ENCODE measurements around the gene GATD1. TPM values are rescaled to one million over a fixed set of nuclear protein-coding genes. Genes with fewer than 3 reads are reported as not detected.

The GATD1 gene
- total RNA-seq, 1 experiment from 2014 or later, result 83.3 TPM

GRCh38 chr11:770642-771616, 6.4 kb downstream of the GATD1 start:
- no TSS peak for BruUV-seq (replicated peaks)
- CTCF ChIA-PET, result no interaction called here
- H3K27ac Mint-ChIP-seq (ENCODE audit: unreplicated experiment), result no peak overlapping the region
- intact Hi-C loops (cut with micrococcal nuclease; ENCODE audit: unreplicated experiment), result no loop called here
- no peak for DNase-seq
- TF ChIP-seq CTCF (IDR thresholded peaks at IDR 0.05; ENCODE audit: unreplicated experiment), result no peak
- H3K4me3 Mint-ChIP-seq (ENCODE audit: low read depth, unreplicated experiment), result no peak overlapping the region
- H3K4me1 Mint-ChIP-seq (ENCODE audit: low read depth, unreplicated experiment), result peaks cover 12% of the 10 kb centered on the region
- no peaks in the 10 kb centered on the region for H3K9me3 Mint-ChIP-seq (ENCODE audit: low read depth, unreplicated experiment)
- peaks cover 65% of the 10 kb centered on the region for H3K36me3 Mint-ChIP-seq (ENCODE audit: insufficient read depth, unreplicated experiment)
- H3K27me3 Mint-ChIP-seq (ENCODE audit: unreplicated experiment), result no peaks in the 10 kb centered on the region

- no peak for DNase-seq
- H3K36me3 Mint-ChIP-seq (ENCODE audit: insufficient read depth, unreplicated experiment), result peaks cover 66% of the 10 kb centered on the region
- H3K9me3 Mint-ChIP-seq (ENCODE audit: low read depth, unreplicated experiment), result no peaks in the 10 kb centered on the region
- intact Hi-C loops (cut with micrococcal nuclease; ENCODE audit: unreplicated experiment), result no loop called here
- H3K4me1 Mint-ChIP-seq (ENCODE audit: low read depth, unreplicated experiment), result peaks cover 3% of the 10 kb centered on the region
- TF ChIP-seq CTCF (IDR thresholded peaks at IDR 0.05; ENCODE audit: unreplicated experiment), result no peak
- TSS peak; percentile 18 for BruUV-seq (replicated peaks)
- H3K4me3 Mint-ChIP-seq (ENCODE audit: low read depth, unreplicated experiment), result no peak overlapping the region
- H3K27ac Mint-ChIP-seq (ENCODE audit: unreplicated experiment), result no peak overlapping the region
- CTCF ChIA-PET, result no interaction called here
- no peaks in the 10 kb centered on the region for H3K27me3 Mint-ChIP-seq (ENCODE audit: unreplicated experiment)
Measured at GRCh38 chr11:769887-770641, 7.2 kb downstream of the GATD1 start.

GRCh38 chr11:767238-767637, 10.0 kb downstream of the GATD1 start:
- CTCF ChIA-PET, result no interaction called here
- TF ChIP-seq CTCF (IDR thresholded peaks at IDR 0.05; ENCODE audit: unreplicated experiment), result no peak
- H3K4me1 Mint-ChIP-seq (ENCODE audit: low read depth, unreplicated experiment), result peaks cover 14% of the 10 kb centered on the region
- intact Hi-C loops (cut with micrococcal nuclease; ENCODE audit: unreplicated experiment), result no loop called here
- H3K27ac Mint-ChIP-seq (ENCODE audit: unreplicated experiment), result no peak overlapping the region
- BruUV-seq (replicated peaks), result TSS peak; percentile 9
- no peak for DNase-seq
- H3K27me3 Mint-ChIP-seq (ENCODE audit: unreplicated experiment), result no peaks in the 10 kb centered on the region
- peaks cover 80% of the 10 kb centered on the region for H3K36me3 Mint-ChIP-seq (ENCODE audit: insufficient read depth, unreplicated experiment)
- H3K4me3 Mint-ChIP-seq (ENCODE audit: low read depth, unreplicated experiment), result no peak overlapping the region
- H3K9me3 Mint-ChIP-seq (ENCODE audit: low read depth, unreplicated experiment), result no peaks in the 10 kb centered on the region

GRCh38 chr11:766936-767210, 10.4 kb downstream of the GATD1 start:
- no peaks in the 10 kb centered on the region for H3K27me3 Mint-ChIP-seq (ENCODE audit: unreplicated experiment)
- CTCF ChIA-PET, result no interaction called here
- H3K27ac Mint-ChIP-seq (ENCODE audit: unreplicated experiment), result no peak overlapping the region
- no peak for DNase-seq
- no peak for TF ChIP-seq CTCF (IDR thresholded peaks at IDR 0.05; ENCODE audit: unreplicated experiment)
- peaks cover 18% of the 10 kb centered on the region for H3K4me1 Mint-ChIP-seq (ENCODE audit: low read depth, unreplicated experiment)
- H3K4me3 Mint-ChIP-seq (ENCODE audit: low read depth, unreplicated experiment), result no peak overlapping the region
- no peaks in the 10 kb centered on the region for H3K9me3 Mint-ChIP-seq (ENCODE audit: low read depth, unreplicated experiment)
- H3K36me3 Mint-ChIP-seq (ENCODE audit: insufficient read depth, unreplicated experiment), result peaks cover 84% of the 10 kb centered on the region
- intact Hi-C loops (cut with micrococcal nuclease; ENCODE audit: unreplicated experiment), result no loop called here
- no TSS peak for BruUV-seq (replicated peaks)

All from Calu3 (cell line).